Measurements from ENCODE around the gene RGS14. TPM values are rescaled to one million over a fixed set of nuclear protein-coding genes. Genes with fewer than 3 reads are reported as not detected.
"Not testable (repeated sequence)": the region's sequence is repeated elsewhere in the genome, so short reads cannot be mapped to it uniquely, and the experiment has no call there.

Gene RGS14
- polyA plus RNA-seq, 4 donors = 12.8 to 31.3 (median 20.6) TPM

DNA sequence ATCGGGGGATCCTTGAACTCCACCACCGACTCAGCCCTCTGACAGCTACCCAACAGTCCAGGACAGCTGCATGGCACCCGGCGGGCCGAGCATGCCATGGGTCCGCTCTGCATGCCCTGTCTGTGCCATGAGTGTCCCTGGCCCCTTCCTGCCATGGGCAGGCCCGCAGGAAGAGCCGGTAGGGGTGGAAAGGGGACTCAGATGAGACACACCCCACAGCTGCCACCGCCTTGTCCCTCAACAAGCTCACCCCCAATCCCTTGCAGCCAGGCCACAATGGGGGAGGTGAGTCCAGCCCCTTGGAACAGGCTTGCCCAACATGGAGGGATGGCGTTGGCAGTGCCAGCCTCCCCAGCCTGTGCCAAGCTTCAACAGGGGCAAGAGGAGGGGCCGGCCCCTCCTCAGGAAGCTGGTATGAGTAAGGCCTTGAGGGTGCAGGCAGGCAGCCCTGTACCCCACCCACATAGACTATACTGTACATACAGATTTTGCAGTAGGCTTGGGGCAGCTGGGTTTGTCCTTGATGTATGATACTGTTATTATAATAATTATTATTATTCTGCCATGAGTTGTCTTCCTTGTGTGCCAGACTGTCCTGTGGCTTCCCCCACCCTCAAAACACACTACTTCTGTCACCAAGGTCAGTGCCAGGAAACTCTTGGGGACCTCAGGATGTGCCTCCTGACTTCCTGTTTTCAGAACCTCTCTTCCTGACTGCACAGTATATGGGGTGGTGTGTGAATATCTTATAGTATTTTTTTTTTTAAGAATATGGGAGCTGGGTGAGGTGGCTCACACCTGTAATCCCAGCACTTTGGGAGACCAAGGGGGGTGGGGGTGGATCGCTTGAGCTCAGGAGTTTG, 14.5 kb downstream of the RGS14 start:
- Histone ChIP-seq H3K36me3 (ENCODE audit: control insufficient read depth in 3 of 3, insufficient read depth in 2 of 3, low read depth in 1 of 3, low read length in 3 of 3) (peaks cover 0 to 16% (median 0%) of the 10 kb centered on the region in 3 donors), H3K27me3 (ENCODE audit: control insufficient read depth in 3 of 3, insufficient read depth in 3 of 3, low read length in 3 of 3) (no peaks in the 10 kb centered on the region), H3K9me3 (ENCODE audit: control insufficient read depth in 2 of 2, insufficient read depth in 1 of 2, low read depth in 1 of 2, low read length in 1 of 2) (no peaks in the 10 kb centered on the region), H3K4me3 (ENCODE audit: low read depth in 1 of 3, low read length in 3 of 3) (no peak overlapping the region), H3K27ac (ENCODE audit: low read depth in 1 of 3, low read length in 2 of 3) (peak overlapping the region in 1 of 3 donors; percentile 62), H3K4me1 (ENCODE audit: control insufficient read depth in 3 of 3, insufficient read depth in 2 of 3, low read depth in 1 of 3, low read length in 2 of 3) (peaks cover 0 to 18% (median 2%) of the 10 kb centered on the region in 3 donors)
- 86 to 87% (median 87%) methylated on average over 11 to 12 of the region's 12 CpGs for WGBS, 3 donors
- FAIRE-seq (no peak), DNase-seq (no peak)

DNA sequence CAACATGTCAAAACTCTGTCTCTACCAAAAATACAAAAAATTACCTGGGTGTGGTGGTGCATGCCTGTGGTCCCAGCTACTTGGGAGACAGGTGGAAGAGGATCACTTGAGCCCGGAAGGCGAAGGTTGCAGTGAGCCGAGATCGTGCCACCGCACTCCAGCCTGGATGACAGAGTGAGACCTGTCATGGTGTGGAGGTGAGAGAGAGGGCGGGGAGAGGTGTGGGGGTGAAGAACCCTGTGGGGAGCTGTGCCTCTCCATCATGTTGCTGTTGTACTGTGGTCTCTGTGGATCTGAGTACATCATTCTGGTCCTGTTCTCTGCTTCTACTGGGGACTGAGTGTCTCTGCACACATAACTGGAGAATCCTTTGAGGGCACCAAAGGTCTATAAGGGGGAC, 15.2 kb downstream of the RGS14 start:
- DNase-seq (no peak), FAIRE-seq (no peak)
- WGBS, 3 donors = 84 to 94% (median 90%) methylated on average over 6 of the region's 6 CpGs
- Histone ChIP-seq H3K4me3 (ENCODE audit: low read depth in 1 of 3, low read length in 3 of 3) (no peak overlapping the region), H3K9me3 (ENCODE audit: control insufficient read depth in 2 of 2, insufficient read depth in 1 of 2, low read depth in 1 of 2, low read length in 1 of 2) (no peaks in the 10 kb centered on the region), H3K36me3 (ENCODE audit: control insufficient read depth in 3 of 3, insufficient read depth in 2 of 3, low read depth in 1 of 3, low read length in 3 of 3) (peaks cover 0 to 16% (median 0%) of the 10 kb centered on the region in 3 donors), H3K27me3 (ENCODE audit: control insufficient read depth in 3 of 3, insufficient read depth in 3 of 3, low read length in 3 of 3) (no peaks in the 10 kb centered on the region), H3K4me1 (ENCODE audit: control insufficient read depth in 3 of 3, insufficient read depth in 2 of 3, low read depth in 1 of 3, low read length in 2 of 3) (peaks cover 0 to 12% (median 2%) of the 10 kb centered on the region in 3 donors), H3K27ac (ENCODE audit: low read depth in 1 of 3, low read length in 2 of 3) (no peak overlapping the region)

DNA sequence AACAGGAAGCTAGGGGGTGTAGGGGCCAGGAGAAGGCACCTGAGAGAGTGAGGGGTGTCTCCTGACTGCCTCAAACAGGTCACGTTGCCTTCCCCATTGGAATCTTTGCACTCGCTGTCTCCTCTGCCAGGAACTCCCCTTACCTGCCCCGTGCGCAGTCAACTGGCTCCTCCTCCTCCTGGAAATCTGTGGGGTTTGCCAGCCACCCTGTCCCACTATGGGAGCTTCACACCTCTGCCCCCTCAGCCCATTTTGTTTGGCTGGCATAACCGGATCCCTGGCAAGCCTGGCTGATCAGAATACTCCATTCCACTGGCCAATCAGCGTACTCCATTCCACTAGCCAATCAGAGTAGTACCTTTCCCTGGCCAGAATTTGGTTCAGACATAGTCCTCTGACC, 16.1 kb downstream of the RGS14 start:
- Histone ChIP-seq H3K9me3 (ENCODE audit: control insufficient read depth in 2 of 2, insufficient read depth in 1 of 2, low read depth in 1 of 2, low read length in 1 of 2) (no peaks in the 10 kb centered on the region), H3K27ac (ENCODE audit: low read depth in 1 of 3, low read length in 2 of 3) (no peak overlapping the region), H3K36me3 (ENCODE audit: control insufficient read depth in 3 of 3, insufficient read depth in 2 of 3, low read depth in 1 of 3, low read length in 3 of 3) (peaks cover 0 to 16% (median 0%) of the 10 kb centered on the region in 3 donors), H3K27me3 (ENCODE audit: control insufficient read depth in 3 of 3, insufficient read depth in 3 of 3, low read length in 3 of 3) (no peaks in the 10 kb centered on the region), H3K4me3 (ENCODE audit: low read depth in 1 of 3, low read length in 3 of 3) (no peak overlapping the region), H3K4me1 (ENCODE audit: control insufficient read depth in 3 of 3, insufficient read depth in 2 of 3, low read depth in 1 of 3, low read length in 2 of 3) (peaks cover 0 to 16% (median 2%) of the 10 kb centered on the region in 3 donors)
- 56 to 70% (median 69%) methylated on average over 6 of the region's 6 CpGs for WGBS, 3 donors
- no peak for DNase-seq
- FAIRE-seq = no peak

DNA sequence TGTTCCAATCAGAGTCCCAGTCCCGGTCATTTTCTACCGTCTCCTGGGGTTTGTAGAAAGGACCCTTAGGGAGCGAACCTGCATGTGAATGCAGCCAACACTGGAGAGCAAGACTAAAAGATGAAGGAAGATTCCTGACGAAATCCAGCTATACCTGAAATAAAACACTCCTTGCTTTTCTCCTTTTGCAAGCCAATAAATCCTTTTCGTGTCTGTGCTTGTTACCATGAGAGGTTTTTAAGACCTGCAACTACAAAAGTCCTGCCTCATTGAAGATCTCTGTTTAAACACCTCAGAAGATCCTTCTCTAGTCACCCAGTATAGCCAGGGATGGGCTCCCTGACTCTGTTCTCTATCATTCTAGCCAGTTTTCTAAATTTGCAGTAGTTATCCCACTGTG, 16.5 kb downstream of the RGS14 start:
- WGBS, 3 donors = 76 to 88% (median 81%) methylated on average over 5 of the region's 5 CpGs
- Histone ChIP-seq H3K4me3 (ENCODE audit: low read depth in 1 of 3, low read length in 3 of 3) (no peak overlapping the region), H3K4me1 (ENCODE audit: control insufficient read depth in 3 of 3, insufficient read depth in 2 of 3, low read depth in 1 of 3, low read length in 2 of 3) (peaks cover 0 to 17% (median 2%) of the 10 kb centered on the region in 3 donors), H3K9me3 (ENCODE audit: control insufficient read depth in 2 of 2, insufficient read depth in 1 of 2, low read depth in 1 of 2, low read length in 1 of 2) (no peaks in the 10 kb centered on the region), H3K36me3 (ENCODE audit: control insufficient read depth in 3 of 3, insufficient read depth in 2 of 3, low read depth in 1 of 3, low read length in 3 of 3) (peaks cover 0 to 16% (median 0%) of the 10 kb centered on the region in 3 donors), H3K27ac (ENCODE audit: low read depth in 1 of 3, low read length in 2 of 3) (no peak overlapping the region), H3K27me3 (ENCODE audit: control insufficient read depth in 3 of 3, insufficient read depth in 3 of 3, low read length in 3 of 3) (no peaks in the 10 kb centered on the region)
- DNase-seq (no peak), FAIRE-seq (no peak)

DNA sequence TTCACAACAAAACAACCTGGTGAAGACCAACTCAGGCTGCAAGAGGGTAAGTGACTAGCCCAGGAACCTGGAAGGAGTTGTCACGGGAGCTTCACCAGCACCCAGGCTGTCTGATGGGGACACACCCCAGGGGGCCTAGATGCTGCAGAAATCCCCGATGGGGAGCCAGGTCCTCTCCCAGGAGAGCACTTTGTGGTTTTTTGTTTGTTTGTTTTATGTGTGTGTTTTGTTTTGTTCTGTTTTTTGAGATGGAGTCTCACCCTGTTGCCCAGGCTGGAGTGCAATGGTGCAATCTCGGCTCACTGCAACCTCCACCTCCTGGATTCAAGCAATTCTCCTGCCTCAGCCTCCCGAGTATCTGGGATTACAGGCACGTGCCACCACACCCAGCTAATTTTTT, 17.8 kb downstream of the RGS14 start:
- DNase-seq; H3K27ac ChIP-seq (ENCODE audit: low read depth in 1 of 3, low read length in 2 of 3); H3K4me1 ChIP-seq (ENCODE audit: control insufficient read depth in 3 of 3, insufficient read depth in 2 of 3, low read depth in 1 of 3, low read length in 2 of 3); H3K9me3 ChIP-seq (ENCODE audit: control insufficient read depth in 2 of 2, insufficient read depth in 1 of 2, low read depth in 1 of 2, low read length in 1 of 2); H3K4me3 ChIP-seq (ENCODE audit: low read depth in 1 of 3, low read length in 3 of 3); FAIRE-seq; H3K27me3 ChIP-seq (ENCODE audit: control insufficient read depth in 3 of 3, insufficient read depth in 3 of 3, low read length in 3 of 3): not testable (repeated sequence)
- 65 to 77% (median 68%) methylated on average over 5 of the region's 5 CpGs for WGBS, 3 donors
- H3K36me3 ChIP-seq (ENCODE audit: control insufficient read depth in 3 of 3, insufficient read depth in 2 of 3, low read depth in 1 of 3, low read length in 3 of 3) = peaks cover 0 to 14% (median 0%) of the 10 kb centered on the region in 3 donors

DNA sequence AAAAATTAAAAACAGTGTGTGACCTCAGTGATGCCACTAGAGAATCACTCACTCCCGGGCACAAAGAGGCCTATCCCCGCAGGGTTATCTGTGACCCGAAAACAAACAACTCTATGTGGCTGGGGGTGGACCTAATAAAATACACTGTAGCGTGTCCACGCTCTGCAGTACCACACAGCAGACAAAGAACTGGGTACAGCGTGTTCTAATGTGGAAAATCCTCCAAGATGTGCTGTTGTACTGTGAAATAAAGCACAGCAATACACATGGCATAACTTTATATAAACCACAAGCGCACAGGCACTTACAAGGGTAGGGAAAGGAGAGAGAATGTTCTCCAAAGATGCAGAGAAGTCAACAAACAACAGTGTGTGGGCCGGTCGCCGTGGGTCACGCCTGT, 18.4 kb downstream of the RGS14 start:
- Histone ChIP-seq H3K9me3 (ENCODE audit: control insufficient read depth in 2 of 2, insufficient read depth in 1 of 2, low read depth in 1 of 2, low read length in 1 of 2) (no peaks in the 10 kb centered on the region), H3K27me3 (ENCODE audit: control insufficient read depth in 3 of 3, insufficient read depth in 3 of 3, low read length in 3 of 3) (no peaks in the 10 kb centered on the region), H3K36me3 (ENCODE audit: control insufficient read depth in 3 of 3, insufficient read depth in 2 of 3, low read depth in 1 of 3, low read length in 3 of 3) (peaks cover 0 to 14% (median 0%) of the 10 kb centered on the region in 3 donors), H3K4me3 (ENCODE audit: low read depth in 1 of 3, low read length in 3 of 3) (no peak overlapping the region), H3K4me1 (ENCODE audit: control insufficient read depth in 3 of 3, insufficient read depth in 2 of 3, low read depth in 1 of 3, low read length in 2 of 3) (peaks cover 0 to 7% (median 0%) of the 10 kb centered on the region in 3 donors), H3K27ac (ENCODE audit: low read depth in 1 of 3, low read length in 2 of 3) (no peak overlapping the region)
- 76 to 85% (median 83%) methylated on average over 11 of the region's 11 CpGs for WGBS, 3 donors
- FAIRE-seq (no peak), DNase-seq (no peak)

DNA sequence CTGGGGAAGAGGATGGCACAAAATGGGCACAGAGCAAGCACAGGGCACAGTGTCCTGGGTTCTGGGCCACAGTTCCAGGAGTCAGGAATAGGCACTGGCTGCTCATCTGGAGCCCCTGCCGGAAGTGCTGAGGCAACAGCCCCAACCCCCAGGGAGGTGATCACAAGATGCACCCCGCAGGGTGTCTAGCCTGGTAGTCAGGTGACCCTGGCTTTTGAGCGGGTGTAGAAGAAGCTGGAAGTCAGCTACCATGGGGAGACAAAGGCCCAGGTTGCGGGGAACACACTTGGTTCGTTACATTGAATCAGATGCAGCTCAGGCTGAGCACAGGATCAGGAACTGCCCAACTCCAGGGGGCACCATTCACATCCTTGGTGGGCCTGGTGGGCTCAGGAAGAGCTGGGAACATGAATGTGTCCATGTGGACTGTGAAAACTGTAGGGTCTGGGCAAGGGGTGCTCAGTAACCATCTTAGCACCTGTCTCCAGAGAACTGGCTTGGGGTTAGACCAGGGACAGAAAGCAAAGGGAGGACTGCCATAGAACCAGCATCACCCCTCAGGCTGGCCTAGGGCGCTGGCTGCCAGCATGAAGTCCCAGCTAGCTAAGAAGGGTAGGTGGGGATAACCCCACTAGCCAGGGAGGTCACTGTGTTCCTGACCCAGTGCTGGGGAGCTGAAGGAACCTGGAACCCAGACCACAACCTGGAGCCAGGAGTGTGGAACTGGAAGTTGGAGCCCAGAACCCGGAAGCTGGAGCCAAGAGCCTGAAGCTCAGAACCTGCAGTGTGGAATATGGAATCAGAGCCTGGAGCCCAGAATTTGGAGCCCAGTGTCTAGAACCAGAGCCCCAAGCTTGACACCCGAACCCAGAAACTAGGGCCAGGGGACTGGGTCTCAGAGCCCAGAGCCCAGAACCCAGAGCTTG, 20.4 kb downstream of the RGS14 start:
- FAIRE-seq (no peak), DNase-seq (no peak)
- Histone ChIP-seq H3K9me3 (ENCODE audit: control insufficient read depth in 2 of 2, insufficient read depth in 1 of 2, low read depth in 1 of 2, low read length in 1 of 2) (no peaks in the 10 kb centered on the region), H3K36me3 (ENCODE audit: control insufficient read depth in 3 of 3, insufficient read depth in 2 of 3, low read depth in 1 of 3, low read length in 3 of 3) (peaks cover 0 to 4% (median 0%) of the 10 kb centered on the region in 3 donors), H3K4me3 (ENCODE audit: low read depth in 1 of 3, low read length in 3 of 3) (no peak overlapping the region), H3K27ac (ENCODE audit: low read depth in 1 of 3, low read length in 2 of 3) (peak overlapping the region in 1 of 3 donors; percentile 17), H3K4me1 (ENCODE audit: control insufficient read depth in 3 of 3, insufficient read depth in 2 of 3, low read depth in 1 of 3, low read length in 2 of 3) (peaks cover 0 to 7% (median 0%) of the 10 kb centered on the region in 3 donors), H3K27me3 (ENCODE audit: control insufficient read depth in 3 of 3, insufficient read depth in 3 of 3, low read length in 3 of 3) (peaks cover 0 to 4% (median 0%) of the 10 kb centered on the region in 3 donors)
- 81 to 90% (median 86%) methylated on average over 8 of the region's 8 CpGs for WGBS, 3 donors

Data from small intestine (tissue), 7 donors.